Effector memory CD4-positive, alpha-beta T cell (primary cell): Measurements from ENCODE around the gene LSG1.

Experiments used
- DNase-seq, 3 donors: peaks; one replicate each; pipeline ENCODE4 v3.0.0-alpha.2; 2020
- H3K27ac ChIP-seq: 2 replicates; pipeline ENCODE4 v1.7.0; 2013; ENCODE audit warnings: mild to moderate bottlenecking, low read length, moderate library complexity; ENCODE audit not compliant: insufficient read depth, poor library complexity, severe bottlenecking
- H3K27me3 ChIP-seq: replicated peaks from 2 replicates; pipeline ENCODE4 v1.7.0; 2013; ENCODE audit warnings: mild to moderate bottlenecking, low read length; ENCODE audit not compliant: insufficient read depth, control insufficient read depth, poor library complexity, severe bottlenecking
- H3K36me3 ChIP-seq: 2 replicates; pipeline ENCODE4 v1.7.0; 2013; ENCODE audit warnings: mild to moderate bottlenecking, low read length, moderate library complexity; ENCODE audit not compliant: control insufficient read depth, insufficient read depth
- H3K4me1 ChIP-seq: 2 replicates; pipeline ENCODE4 v1.7.0; 2013; ENCODE audit warnings: low read length, mild to moderate bottlenecking; ENCODE audit not compliant: control insufficient read depth, insufficient read depth, poor library complexity, severe bottlenecking
- H3K4me3 ChIP-seq: 2 replicates; pipeline ENCODE4 v1.7.0; 2013; ENCODE audit warnings: low read length, low read depth, mild to moderate bottlenecking; ENCODE audit not compliant: insufficient read depth, poor library complexity, severe bottlenecking
- H3K9me3 ChIP-seq: 2 replicates; pipeline ENCODE4 v1.7.0; 2013; ENCODE audit warnings: mild to moderate bottlenecking, low read length, moderate library complexity; ENCODE audit not compliant: control insufficient read depth

LSG1 gene

GRCh38 chr3:194592798-194593752 lies 78.9 kb downstream of the LSG1 start:
- no peaks in the 10 kb centered on the region for H3K27me3 ChIP-seq
- no peak overlapping the region for H3K4me3 ChIP-seq
- no peaks in the 10 kb centered on the region for H3K36me3 ChIP-seq
- no peaks in the 10 kb centered on the region for H3K4me1 ChIP-seq
- H3K9me3 ChIP-seq = no peaks in the 10 kb centered on the region
- DNase-seq = no peak
- H3K27ac ChIP-seq = no peak overlapping the region
